SK-N-SH treated with all-trans-retinoic acid at 6 μM for 48 hours (cell line): ENCODE measurements around the gene SLCO1C1.

ENCODE experiments used
- ATAC-seq: fragments of 200-7000 bp; cut with Tn5 transposase; 3 replicates; pipeline ENCODE4 v1.9.1; 2020; ENCODE audit warnings: mild to moderate bottlenecking, moderate library complexity
- ARNTL ChIP-seq: fragments of 450-650 bp; formaldehyde crosslinking; IDR thresholded peaks from 2 replicates; pipeline ENCODE4 v1.5.0; 2020; ENCODE audit warnings: low read depth, mild to moderate bottlenecking, moderate library complexity, borderline replicate concordance
- BACH2 ChIP-seq: fragments of 250-450 bp; sonication (Bioruptor Pico); IDR thresholded peaks from 2 replicates; pipeline ENCODE4 v1.9.0; 2021; ENCODE audit warnings: mild to moderate bottlenecking, borderline replicate concordance
- CREB5 ChIP-seq: fragments of 250-450 bp; sonication (Bioruptor Pico); IDR thresholded peaks from 2 replicates; pipeline ENCODE4 v1.5.1; 2020; ENCODE audit warnings: low read depth, mild to moderate bottlenecking, moderate library complexity
- CSDC2 ChIP-seq: fragments of 250-450 bp; sonication (Bioruptor Pico); IDR thresholded peaks from 2 replicates; pipeline ENCODE4 v1.5.0; 2020; ENCODE audit warnings: mild to moderate bottlenecking, moderate library complexity
- CSRNP3 ChIP-seq: fragments of 250-450 bp; sonication (Bioruptor Pico); IDR thresholded peaks from 2 replicates; pipeline ENCODE4 v1.5.1; 2021; ENCODE audit warnings: mild to moderate bottlenecking, moderate library complexity
- ESRRG ChIP-seq: fragments of 250-450 bp; sonication (Bioruptor Pico); IDR thresholded peaks from 2 replicates; pipeline ENCODE4 v1.6.1; 2021; ENCODE audit warnings: mild to moderate bottlenecking
- GLIS3 ChIP-seq: fragments of 250-450 bp; sonication (Bioruptor Pico); IDR thresholded peaks from 2 replicates; pipeline ENCODE4 v1.5.0; 2020; ENCODE audit warnings: mild to moderate bottlenecking, moderate library complexity
- ISL1 ChIP-seq: fragments of 250-450 bp; sonication (Bioruptor Pico); IDR thresholded peaks from 2 replicates; pipeline ENCODE4 v2.1.2; 2022; ENCODE audit warnings: mild to moderate bottlenecking, moderate library complexity
- OSR1 ChIP-seq: fragments of 250-450 bp; sonication (Bioruptor Pico); IDR thresholded peaks from 2 replicates; pipeline ENCODE4 v1.8.0; 2022; ENCODE audit warnings: moderate library complexity, mild to moderate bottlenecking, inconsistent platforms
- PATZ1 ChIP-seq: fragments of 250-450 bp; sonication (Bioruptor Pico); IDR thresholded peaks from 2 replicates; pipeline ENCODE4 v1.8.0; 2020; ENCODE audit warnings: mild to moderate bottlenecking, moderate library complexity, borderline replicate concordance
- POU6F1 ChIP-seq: fragments of 250-450 bp; sonication (Bioruptor Pico); IDR thresholded peaks from 2 replicates; pipeline ENCODE4 v1.8.0; 2021; ENCODE audit warnings: low read depth, mild to moderate bottlenecking, moderate library complexity, borderline replicate concordance
- PPARA ChIP-seq: fragments of 250-450 bp; sonication (Bioruptor Pico); IDR thresholded peaks from 2 replicates; pipeline ENCODE4 v1.5.0; 2020; ENCODE audit warnings: mild to moderate bottlenecking, borderline replicate concordance
- RARB ChIP-seq: fragments of 250-450 bp; sonication (Bioruptor Pico); IDR thresholded peaks from 2 replicates; pipeline ENCODE4 v1.8.0; 2021; ENCODE audit warnings: mild to moderate bottlenecking, moderate library complexity
- SNAI2 ChIP-seq: fragments of 250-450 bp; sonication (Bioruptor Pico); IDR thresholded peaks from 2 replicates; pipeline ENCODE4 v1.5.0; 2020; ENCODE audit warnings: mild to moderate bottlenecking, moderate library complexity
- TCF4 ChIP-seq: fragments of 250-450 bp; sonication (Bioruptor Pico); IDR thresholded peaks from 2 replicates; pipeline ENCODE4 v1.8.0; 2021; ENCODE audit warnings: mild to moderate bottlenecking, moderate library complexity, borderline replicate concordance
- TOX ChIP-seq: fragments of 250-450 bp; sonication (Bioruptor Pico); IDR thresholded peaks from 2 replicates; pipeline ENCODE4 v1.8.0; 2021; ENCODE audit warnings: mild to moderate bottlenecking, moderate library complexity, borderline replicate concordance
- TSHZ2 ChIP-seq: fragments of 250-450 bp; sonication (Bioruptor Pico); IDR thresholded peaks from 2 replicates; pipeline ENCODE4 v1.5.0; 2020; ENCODE audit warnings: mild to moderate bottlenecking, moderate library complexity
- ZC3H10 ChIP-seq: fragments of 250-450 bp; sonication (Bioruptor Pico); IDR thresholded peaks from 2 replicates; pipeline ENCODE4 v1.5.1; 2021; ENCODE audit warnings: mild to moderate bottlenecking, moderate library complexity
- ZFP3 ChIP-seq: fragments of 250-450 bp; sonication (Bioruptor Pico); IDR thresholded peaks from 2 replicates; pipeline ENCODE4 v1.5.0; 2020; ENCODE audit warnings: mild to moderate bottlenecking, moderate library complexity
- ZFP30 ChIP-seq: fragments of 450-650 bp; formaldehyde crosslinking; IDR thresholded peaks from 2 replicates; pipeline ENCODE4 v1.5.0; 2022; ENCODE audit warnings: mild to moderate bottlenecking, moderate library complexity
- ZNF565 ChIP-seq: fragments of 450-650 bp; formaldehyde crosslinking; conservative IDR thresholded peaks from 2 replicates; pipeline ENCODE4 v1.5.0; 2020; ENCODE audit warnings: low read depth, mild to moderate bottlenecking, moderate library complexity
- ZNF70 ChIP-seq: fragments of 450-650 bp; formaldehyde crosslinking; IDR thresholded peaks from 2 replicates; pipeline ENCODE4 v1.5.0; 2020; ENCODE audit warnings: mild to moderate bottlenecking, moderate library complexity
- ZNF8 ChIP-seq: fragments of 450-650 bp; formaldehyde crosslinking; IDR thresholded peaks from 2 replicates; pipeline ENCODE4 v1.5.0; 2020; ENCODE audit warnings: mild to moderate bottlenecking, moderate library complexity

The SLCO1C1 gene

GRCh38 chr12:20740972-20741371 is 45.8 kb downstream of the SLCO1C1 start:
- no peak for ATAC-seq

GRCh38 chr12:20748198-20748597 is 53.1 kb downstream of the SLCO1C1 start:
- no peak for TF ChIP-seq TSHZ2 (CRISPR knock-in tag)
- no peak for TF ChIP-seq GLIS3 (CRISPR knock-in tag)
- no peak for TF ChIP-seq ZNF8
- TF ChIP-seq RARB (CRISPR knock-in tag): no peak
- no peak for TF ChIP-seq ZNF70 (CRISPR knock-in tag)
- TF ChIP-seq CSDC2 (CRISPR knock-in tag): no peak
- TF ChIP-seq CSRNP3 (CRISPR knock-in tag): no peak
- TF ChIP-seq TCF4 (CRISPR knock-in tag): no peak
- no peak for TF ChIP-seq SNAI2
- TF ChIP-seq ZC3H10 (CRISPR knock-in tag): no peak
- no peak for TF ChIP-seq ARNTL (CRISPR knock-in tag)
- TF ChIP-seq ZFP30 (CRISPR knock-in tag): no peak
- TF ChIP-seq PATZ1: no peak
- TF ChIP-seq CREB5 (CRISPR knock-in tag): no peak
- TF ChIP-seq ESRRG: no peak
- TF ChIP-seq ZFP3 (CRISPR knock-in tag): no peak
- no peak for ATAC-seq

More at GRCh38 chr12:20740972-20741371, 45.8 kb downstream of the SLCO1C1 start:
- TF ChIP-seq ZNF8: no peak
- no peak for TF ChIP-seq ARNTL (CRISPR knock-in tag)
- TF ChIP-seq SNAI2: no peak
- no peak for TF ChIP-seq POU6F1 (CRISPR knock-in tag)
- TF ChIP-seq PPARA (CRISPR knock-in tag): no peak
- no peak for TF ChIP-seq OSR1 (CRISPR knock-in tag)
- TF ChIP-seq, all 23 proteins: peak for 0

- no peak for TF ChIP-seq ZC3H10 (CRISPR knock-in tag)
- TF ChIP-seq, all 23 proteins: peak for 0
These were observed 55.9 kb downstream of the SLCO1C1 start for GRCh38 chr12:20751046-20751445.

GRCh38 chr12:20777420-20777819 is 82.3 kb downstream of the SLCO1C1 start:
- no peak for ATAC-seq
- TF ChIP-seq ARNTL (CRISPR knock-in tag) (no peak), ISL1 (CRISPR knock-in tag) (no peak), ZNF8 (no peak), ZNF565 (no peak), TOX (CRISPR knock-in tag) (no peak), ESRRG (no peak), ZC3H10 (CRISPR knock-in tag) (no peak), CSDC2 (CRISPR knock-in tag) (no peak), SNAI2 (no peak), CSRNP3 (CRISPR knock-in tag) (no peak), BACH2 (CRISPR knock-in tag) (no peak), ZNF70 (CRISPR knock-in tag) (no peak), TCF4 (CRISPR knock-in tag) (no peak), TSHZ2 (CRISPR knock-in tag) (no peak), RARB (CRISPR knock-in tag) (no peak), ZFP3 (CRISPR knock-in tag) (no peak)

More at GRCh38 chr12:20751046-20751445, 55.9 kb downstream of the SLCO1C1 start:
- ATAC-seq: no peak
